NCI-H748 (cell line): Measurements from ENCODE around the gene TPMT.
"Not testable (repeated sequence)": the region's sequence is repeated elsewhere in the genome, so short reads cannot be mapped to it uniquely, and the experiment has no call there.

Experiments used
- DNase-seq: peaks from one replicate; lab custom pipeline; 2025; ENCODE audit not compliant: unreplicated experiment; lab: John Stamatoyannopoulos, UW

Gene TPMT

GRCh38 chr6:18154507-18155149 is at the start of gene TPMT:
Gene TPMT, minus strand, starts transcription at chr6:18155077. Its CDS starts 5,950 bp downstream, at chr6:18149127.
- DNase-seq, result peak; percentile 99

GRCh38 chr6:18203786-18204185 is 48.9 kb upstream of the TPMT start:
- no peak for DNase-seq

- no peak for DNase-seq
Measured at GRCh38 chr6:18192026-18192425, 37.1 kb upstream of the TPMT start.

GRCh38 chr6:18189196-18189595 is 34.3 kb upstream of the TPMT start:
- DNase-seq, result no peak

GRCh38 chr6:18187701-18188100 is 32.8 kb upstream of the TPMT start:
- no peak for DNase-seq

- DNase-seq, result no peak
Measured at GRCh38 chr6:18186540-18187250, 31.8 kb upstream of the TPMT start.

- DNase-seq, result no peak
Measured at GRCh38 chr6:18186033-18186432, 31.2 kb upstream of the TPMT start.

- DNase-seq, result no peak
Measured at GRCh38 chr6:18185624-18186023, 30.7 kb upstream of the TPMT start.

- DNase-seq, result no peak
Measured at GRCh38 chr6:18183766-18184165, 28.9 kb upstream of the TPMT start.

GRCh38 chr6:18182568-18182967 is 27.7 kb upstream of the TPMT start:
- no peak for DNase-seq

GRCh38 chr6:18179770-18180356 is 25.0 kb upstream of the TPMT start:
- no peak for DNase-seq

- no peak for DNase-seq
Measured at GRCh38 chr6:18178960-18179615, 24.2 kb upstream of the TPMT start.

- DNase-seq, result peak; percentile 67
Measured at GRCh38 chr6:18177286-18177965, 22.5 kb upstream of the TPMT start.

GRCh38 chr6:18176198-18176597 is 21.3 kb upstream of the TPMT start:
- not testable (repeated sequence) for DNase-seq

- no peak for DNase-seq
Measured at GRCh38 chr6:18171871-18172270, 17.0 kb upstream of the TPMT start.

GRCh38 chr6:18168264-18168663 is 13.4 kb upstream of the TPMT start:
- DNase-seq, result no peak

GRCh38 chr6:18166312-18167036 is 11.6 kb upstream of the TPMT start:
- DNase-seq, result no peak

- DNase-seq, result no peak
Measured at GRCh38 chr6:18165751-18166150, 10.9 kb upstream of the TPMT start.

GRCh38 chr6:18162401-18162800 is 7.5 kb upstream of the TPMT start:
- DNase-seq, result no peak

- no peak for DNase-seq
Measured at GRCh38 chr6:18161431-18161830, 6.6 kb upstream of the TPMT start.

- DNase-seq, result no peak
Measured at GRCh38 chr6:18160911-18161310, 6.0 kb upstream of the TPMT start.
